Fibroblast of lung (primary cell): ENCODE measurements around the gene SCGB3A1.

Source experiments
- CTCF ChIP-seq, 2 donors: IDR thresholded peaks in 1 of 2; conservative IDR thresholded peaks in 1 of 2; 1 replicate in 1 of 2; 2 replicates in 1 of 2; pipeline ENCODE4 v1.5.1; 2011 to 2012; ENCODE audit warnings: low read length in 2 of 2, control low read depth in 1 of 2, inconsistent platforms in 1 of 2, low read depth in 1 of 2, mild to moderate bottlenecking in 1 of 2
- EZH2 ChIP-seq: IDR thresholded peaks from 2 replicates; pipeline ENCODE4 v1.5.1; 2012; ENCODE audit warnings: low read length, control low read depth, mild to moderate bottlenecking; ENCODE audit errors: missing control alignments

DNA sequence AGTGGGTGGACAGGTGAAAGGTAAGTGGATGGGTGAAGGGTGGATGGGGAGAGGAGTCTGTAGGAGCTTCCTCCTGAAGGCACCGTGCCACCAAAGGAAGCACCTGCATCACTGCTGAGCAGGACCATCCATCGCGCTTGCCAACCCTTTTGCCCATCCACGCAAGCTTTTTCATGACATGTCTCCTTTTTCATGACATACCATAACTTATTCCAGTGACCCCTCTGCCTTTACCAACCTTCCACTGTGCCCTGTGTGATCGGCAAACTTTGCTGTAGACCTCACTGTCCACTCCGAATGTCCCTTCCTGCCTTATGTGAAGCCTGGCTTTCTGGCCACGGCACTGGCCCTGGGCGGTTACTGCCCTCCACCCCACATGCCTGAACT lies 44.7 kb upstream of the SCGB3A1 start:
- TF ChIP-seq CTCF (conservative IDR thresholded peaks at IDR 0.05 in 1 of 2, IDR thresholded peaks at IDR 0.05 in 1 of 2; ENCODE audit: low read depth in 1 of 2, low read length in 2 of 2) (no peak), EZH2 (no peak)
